ENCODE results near the gene ZNF674.
"Not testable (repeated sequence)": the region's sequence is repeated elsewhere in the genome, so short reads cannot be mapped to it uniquely, and the experiment has no call there.

The ZNF674 gene

DNA sequence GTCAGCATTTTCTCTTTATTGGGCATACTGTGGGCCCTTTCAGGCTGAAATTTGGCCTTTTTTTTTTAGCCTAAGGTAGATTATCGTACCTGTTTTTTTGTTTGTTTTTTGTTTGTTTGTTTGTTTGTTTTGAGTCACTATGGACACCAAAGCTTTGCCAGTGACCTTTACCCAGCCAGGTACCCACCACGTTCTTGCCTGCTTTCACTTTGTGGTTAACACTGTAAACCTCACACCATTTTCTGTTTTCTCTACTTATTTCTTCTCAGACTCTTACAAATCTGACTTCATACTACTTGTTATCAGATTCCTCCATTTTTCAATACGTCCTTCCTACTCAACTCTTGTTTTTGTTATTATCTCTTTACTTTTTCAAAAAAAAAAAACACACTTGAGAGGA, 81.5 kb downstream of the ZNF674 start:
- no peak for DNase-seq (ENCODE audit: low spot score)

DNA sequence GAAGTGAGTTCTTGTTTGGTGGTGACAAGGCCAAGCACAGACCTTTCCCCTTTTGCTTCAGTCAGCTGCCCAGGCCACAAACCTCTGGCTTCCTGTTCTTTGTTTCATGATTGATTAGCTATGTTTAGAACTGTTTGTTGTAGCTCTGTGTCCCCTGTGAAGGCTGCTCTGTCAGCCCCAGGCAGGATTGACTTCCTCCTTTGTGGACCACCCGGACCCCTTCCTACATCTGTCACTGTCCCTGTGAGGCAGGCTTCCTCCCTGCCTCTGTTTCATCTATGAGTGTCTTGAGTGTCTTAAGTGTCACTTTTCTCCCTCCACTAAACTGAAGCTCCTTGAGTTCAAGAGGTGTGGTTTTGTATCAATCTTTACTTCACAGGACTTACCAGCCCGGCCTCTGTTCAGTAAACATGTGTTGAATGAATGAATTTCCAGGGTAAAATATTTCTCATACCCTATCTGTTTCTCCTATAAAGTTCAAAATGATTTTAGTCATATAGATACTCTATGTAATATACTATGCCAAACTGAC, 83.5 kb downstream of the ZNF674 start:
- no peak for DNase-seq (ENCODE audit: low spot score)

DNA sequence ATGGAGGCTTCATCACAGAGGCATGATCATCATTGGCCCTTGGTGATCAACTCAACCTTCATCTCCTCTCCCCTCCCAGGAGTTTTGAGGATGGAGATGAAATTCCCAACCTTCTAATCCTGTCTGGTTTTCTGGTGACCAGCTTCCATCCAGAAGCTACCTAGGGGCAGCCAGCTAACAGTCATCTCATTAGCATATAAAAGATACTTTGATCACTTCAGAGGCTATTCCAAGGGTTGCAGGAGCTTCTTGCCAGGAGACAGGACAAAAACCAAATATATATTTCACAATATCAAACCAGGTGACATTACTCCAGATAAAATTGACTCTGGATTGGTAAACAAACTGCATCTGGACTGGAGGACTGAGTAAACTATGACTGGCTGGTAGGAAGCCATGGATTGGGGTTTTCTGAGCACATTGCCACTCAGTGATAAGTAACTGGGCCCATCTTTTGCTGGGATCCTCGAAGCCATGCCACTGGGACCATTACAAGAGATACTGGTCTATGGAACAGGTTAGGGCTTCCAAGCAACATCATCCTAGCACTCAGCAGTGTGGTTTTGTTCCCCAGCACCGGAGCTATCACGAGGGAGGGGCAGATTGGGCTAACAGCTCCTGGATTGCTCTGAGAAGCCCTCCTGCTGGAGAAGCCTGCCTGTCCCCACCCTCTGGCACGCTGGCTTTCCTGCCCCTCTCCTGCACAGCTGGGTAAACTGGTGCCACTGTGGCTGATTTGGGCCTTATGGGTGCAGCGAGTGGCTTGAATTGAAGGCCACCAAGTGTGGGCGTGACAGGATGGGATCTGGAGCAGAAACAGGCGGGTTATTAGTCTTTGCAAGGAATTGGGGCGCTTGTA, 84.2 kb downstream of the ZNF674 start:
- DNase-seq (ENCODE audit: low spot score), result not testable (repeated sequence)

DNA sequence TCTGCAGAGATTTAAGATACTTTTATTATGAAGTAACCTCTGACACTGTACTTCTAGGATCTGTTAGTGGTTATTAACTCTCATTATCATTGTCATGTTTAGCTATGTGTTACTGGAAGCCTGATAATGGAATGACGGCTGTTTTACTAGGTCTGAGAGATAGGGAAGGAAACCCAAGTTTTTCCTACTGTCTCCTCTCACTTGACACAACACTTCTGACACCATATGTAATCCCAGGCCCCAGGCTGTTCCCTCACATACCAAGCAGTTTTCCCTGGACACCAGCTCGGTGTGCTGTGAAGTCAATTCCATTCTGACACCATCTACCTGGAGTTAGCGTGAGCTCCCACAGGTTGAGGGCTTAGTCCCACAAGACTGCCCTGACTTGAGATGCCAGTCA, 85.6 kb downstream of the ZNF674 start:
- DNase-seq (ENCODE audit: low spot score), result no peak

DNA sequence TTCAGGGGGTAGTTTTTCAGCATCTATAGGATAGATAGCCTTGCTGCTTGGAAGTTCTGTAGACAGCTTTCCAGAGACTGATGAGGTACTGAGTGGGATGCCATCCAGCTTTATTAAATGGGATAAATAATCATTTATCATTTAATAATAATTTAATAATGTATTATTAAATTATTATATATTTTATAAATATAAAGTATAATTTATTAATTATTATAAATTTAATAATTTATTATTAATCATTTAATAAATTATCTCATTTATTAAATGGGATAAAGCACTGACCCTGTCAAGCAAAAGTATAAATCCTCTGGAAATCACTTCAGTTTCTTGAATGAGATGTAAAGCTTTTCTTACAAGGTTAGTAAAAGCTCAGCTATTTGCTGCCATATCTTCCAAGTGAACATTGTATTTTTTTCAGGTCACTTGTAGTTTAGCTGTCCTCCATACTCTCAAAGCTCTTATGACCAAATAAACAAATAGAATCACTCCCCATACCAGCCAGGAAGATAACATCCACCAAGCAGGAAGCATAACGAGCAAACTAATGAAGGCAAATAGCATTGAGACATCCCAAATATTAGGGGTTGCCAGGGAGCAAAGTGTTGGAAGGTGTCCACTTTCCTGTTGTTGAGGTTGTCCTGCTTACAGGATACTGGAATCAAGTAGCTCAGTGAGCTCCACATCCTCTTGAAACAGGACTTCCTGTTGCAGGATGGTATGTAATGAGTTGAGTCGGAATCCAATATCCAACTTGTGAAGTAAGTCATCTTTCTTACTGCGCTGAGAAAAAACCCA, 88.9 kb downstream of the ZNF674 start:
- DNase-seq (ENCODE audit: low spot score), result no peak
